HG02870 (cell line): ENCODE measurements around the gene TBC1D22A.
"Not testable (repeated sequence)": the region's sequence is repeated elsewhere in the genome, so short reads cannot be mapped to it uniquely, and the experiment has no call there.

Source experiments
- ATAC-seq: cut with Tn5 transposase; IDR thresholded peaks from one replicate; pipeline ENCODE4 v1.9.1; 2021; ENCODE audit warnings: mild to moderate bottlenecking, moderate library complexity; ENCODE audit not compliant: unreplicated experiment

TBC1D22A gene

GRCh38 chr22:47156352-47157092 is 394.1 kb downstream of the TBC1D22A start:
- ATAC-seq = no peak

GRCh38 chr22:47157093-47157420 is 394.6 kb downstream of the TBC1D22A start:
- no peak for ATAC-seq

GRCh38 chr22:47157486-47158270 is 395.2 kb downstream of the TBC1D22A start:
- ATAC-seq = no peak

- ATAC-seq = no peak
These were observed 396.0 kb downstream of the TBC1D22A start for GRCh38 chr22:47158457-47158856.

GRCh38 chr22:47159592-47159991 is 397.1 kb downstream of the TBC1D22A start:
- ATAC-seq = no peak

GRCh38 chr22:47160141-47160541 is 397.7 kb downstream of the TBC1D22A start:
- no peak for ATAC-seq

- ATAC-seq = no peak
These were observed 398.5 kb downstream of the TBC1D22A start for GRCh38 chr22:47160781-47161520.

- no peak for ATAC-seq
These were observed 399.2 kb downstream of the TBC1D22A start for GRCh38 chr22:47161631-47162030.

- ATAC-seq = no peak
These were observed 400.4 kb downstream of the TBC1D22A start for GRCh38 chr22:47162865-47163264.

GRCh38 chr22:47163481-47163855 is 401.0 kb downstream of the TBC1D22A start:
- ATAC-seq = no peak

- ATAC-seq = no peak
These were observed 401.5 kb downstream of the TBC1D22A start for GRCh38 chr22:47163856-47164513.

GRCh38 chr22:47164514-47165337 is 402.3 kb downstream of the TBC1D22A start:
- ATAC-seq = no peak

GRCh38 chr22:47165338-47166032 is 403.0 kb downstream of the TBC1D22A start:
- no peak for ATAC-seq

- ATAC-seq = no peak
These were observed 403.6 kb downstream of the TBC1D22A start for GRCh38 chr22:47166033-47166404.

GRCh38 chr22:47166446-47167016 is 404.1 kb downstream of the TBC1D22A start:
- ATAC-seq = no peak

- ATAC-seq = no peak
These were observed 404.6 kb downstream of the TBC1D22A start for GRCh38 chr22:47167056-47167455.

GRCh38 chr22:47167921-47168320 is 405.5 kb downstream of the TBC1D22A start:
- not testable (repeated sequence) for ATAC-seq

- ATAC-seq = no peak
These were observed 406.0 kb downstream of the TBC1D22A start for GRCh38 chr22:47168441-47168840.
